HepG2 (cell line): ENCODE measurements around the gene EEF1AKMT3. TPM values are rescaled to one million over a fixed set of nuclear protein-coding genes. Genes with fewer than 3 reads are reported as not detected.
A peak's percentile ranks its signal among the peaks of the same experiment; 100 is the strongest.

ENCODE experiments used
- ATF7 ChIP-seq, 2 experiments: fragments of 450-650 bp in 1 of 2; sonication (generic) in 1 of 2; formaldehyde crosslinking in 1 of 2; IDR thresholded peaks; 2 replicates each; pipeline versions ENCODE4 v1.4.0 to v1.6.1; 2016 to 2020; ENCODE audit warnings: antibody characterized with exemption in 1 of 2, mild to moderate bottlenecking in 1 of 2, missing genetic modification reagents in 1 of 2
- CEBPB ChIP-seq: IDR thresholded peaks from 2 replicates; pipeline ENCODE4 v1.6.1; 2011; ENCODE audit warnings: low read depth, low read length, improper control_type of control experiment, borderline replicate concordance
- CEBPG ChIP-seq: IDR thresholded peaks from 2 replicates; pipeline ENCODE4 v1.6.1; 2016
- CENPX ChIP-seq: sonication (generic); formaldehyde crosslinking; IDR thresholded peaks from 2 replicates; pipeline ENCODE4 v1.9.0; 2021; ENCODE audit warnings: mild to moderate bottlenecking, missing genetic modification reagents, moderate library complexity
- E2F5 ChIP-seq: sonication (generic); formaldehyde crosslinking; conservative IDR thresholded peaks from 2 replicates; pipeline ENCODE4 v1.4.0; 2020; ENCODE audit warnings: missing genetic modification reagents
- FLYWCH1 ChIP-seq: sonication (generic); formaldehyde crosslinking; IDR thresholded peaks from 2 replicates; pipeline ENCODE4 v1.8.1; 2023; ENCODE audit warnings: mild to moderate bottlenecking, missing genetic modification reagents
- KDM2A ChIP-seq: sonication (generic); formaldehyde crosslinking; IDR thresholded peaks from 2 replicates; pipeline ENCODE4 v1.4.0; 2020; ENCODE audit warnings: low read depth, missing genetic modification reagents, borderline replicate concordance
- KMT2A ChIP-seq: sonication (generic); formaldehyde crosslinking; IDR thresholded peaks from 2 replicates; pipeline ENCODE4 v1.4.0; 2020; ENCODE audit warnings: missing genetic modification reagents
- PLRG1 ChIP-seq: fragments of 450-650 bp; conservative IDR thresholded peaks from 2 replicates; pipeline ENCODE4 v1.6.1; 2016
- PLSCR1 ChIP-seq: sonication (generic); formaldehyde crosslinking; IDR thresholded peaks from 2 replicates; pipeline ENCODE4 v1.5.0; 2020; ENCODE audit warnings: missing genetic modification reagents, mild to moderate bottlenecking, borderline replicate concordance
- POGZ ChIP-seq: sonication (generic); formaldehyde crosslinking; IDR thresholded peaks from 2 replicates; pipeline ENCODE4 v1.4.0; 2020; ENCODE audit warnings: mild to moderate bottlenecking, missing genetic modification reagents
- SRSF1 ChIP-seq: fragments of 200-400 bp; formaldehyde crosslinking; optimal IDR thresholded peaks from 2 replicates; pipeline ENCODE3; 2017; ENCODE audit warnings: mild to moderate bottlenecking, low read depth, low read length, moderate library complexity
- ZNF350 ChIP-seq: sonication (generic); formaldehyde crosslinking; IDR thresholded peaks from 2 replicates; pipeline ENCODE4 v1.4.0; 2020; ENCODE audit warnings: mild to moderate bottlenecking, low read depth, missing genetic modification reagents, borderline replicate concordance
- ZNF616 ChIP-seq: sonication (generic); formaldehyde crosslinking; IDR thresholded peaks from 2 replicates; pipeline ENCODE4 v1.5.0; 2020; ENCODE audit warnings: low read depth, mild to moderate bottlenecking, missing genetic modification reagents
- ZNF713 ChIP-seq: sonication (generic); formaldehyde crosslinking; IDR thresholded peaks from 2 replicates; pipeline ENCODE4 v1.4.0; 2020; ENCODE audit warnings: mild to moderate bottlenecking, missing genetic modification reagents
- ZNF746 ChIP-seq: sonication (generic); formaldehyde crosslinking; IDR thresholded peaks from 2 replicates; pipeline ENCODE4 v1.8.0; 2022; ENCODE audit warnings: mild to moderate bottlenecking, missing genetic modification reagents
- ZNF747 ChIP-seq: sonication (generic); formaldehyde crosslinking; IDR thresholded peaks from 2 replicates; pipeline ENCODE4 v1.8.1; 2023; ENCODE audit warnings: missing genetic modification reagents, mild to moderate bottlenecking, borderline replicate concordance
- ZNF766 ChIP-seq: sonication (generic); formaldehyde crosslinking; IDR thresholded peaks from 2 replicates; pipeline ENCODE4 v1.5.0; 2020; ENCODE audit warnings: missing genetic modification reagents, borderline replicate concordance
- ZNF776 ChIP-seq: sonication (generic); formaldehyde crosslinking; IDR thresholded peaks from 2 replicates; pipeline ENCODE4 v1.4.0; 2020; ENCODE audit warnings: mild to moderate bottlenecking, missing genetic modification reagents
- polyA plus RNA-seq, 8 experiments: library from polyadenylated mRNA; depleted of rRNA in 3 of 8; stranded (reverse) in 7 of 8; unstranded in 1 of 8; fragments of >200 nt; fragmentation: Illumina TruSeq in 4 of 8; extraction: Trizol in 4 of 8; gene quantifications; 2 replicates each; pipeline versions ENCODE4 v1.2.1 to v1.2.3, GENCODE V29; 2011 to 2016; ENCODE audit warnings: low read depth in 4 of 8, missing spikeins in 1 of 8, mixed read lengths in 1 of 8; ENCODE audit not compliant: insufficient read depth in 1 of 8
- total RNA-seq, 5 experiments: library from RNA; depleted of rRNA; stranded (reverse); fragments of >200 nt; fragmentation: Illumina TruSeq; extraction: Trizol; gene quantifications; 2 replicates each; pipeline ENCODE4 v1.2.3, GENCODE V29; 2016; ENCODE audit warnings: low read depth in 1 of 5
- TF ChIP-seq, protein P1 (sequence below): sonication (generic); formaldehyde crosslinking; IDR thresholded peaks from 2 replicates; pipeline ENCODE4 v1.5.0; 2020; ENCODE audit warnings: mild to moderate bottlenecking, missing genetic modification reagents, borderline replicate concordance
- TF ChIP-seq, protein P2 (sequence below): sonication (generic); formaldehyde crosslinking; IDR thresholded peaks from 2 replicates; pipeline ENCODE4 v1.8.1; 2023; ENCODE audit warnings: mild to moderate bottlenecking, moderate library complexity, missing genetic modification reagents
- TF ChIP-seq, protein P3 (sequence below): sonication (generic); formaldehyde crosslinking; IDR thresholded peaks from 2 replicates; pipeline ENCODE4 v1.4.0; 2020; ENCODE audit warnings: missing genetic modification reagents, borderline replicate concordance

EEF1AKMT3 gene
- total and polyA plus RNA-seq, 2 of the 13 experiments (the other 11 are each of a cell fraction or from before 2014, with no cell fraction given) = 4.7 to 11.4 TPM

- TF ChIP-seq CEBPB (peak; percentile 96), ZNF776 (CRISPR knock-in tag) (0 out of 2 replicates have a peak, but pooled peaks have one; percentile 6), POGZ (CRISPR knock-in tag) (peak; percentile 1; the same call in 1 of the 2 replicates), ZNF746 (CRISPR knock-in tag) (peak; percentile 41; the same call in 1 of the 2 replicates), SRSF1 (no peak), E2F5 (CRISPR knock-in tag) (no peak), ZNF616 (CRISPR knock-in tag) (no peak), ZNF747 (CRISPR knock-in tag) (no peak), PLSCR1 (CRISPR knock-in tag) (no peak), KMT2A (CRISPR knock-in tag) (no peak), ATF7 (IDR thresholded peaks at IDR 0.05) (no peak), ATF7 (CRISPR knock-in tag; IDR thresholded peaks at IDR 0.05) (0 out of 2 replicates have a peak, but pooled peaks have one; percentile 84), ZNF766 (no peak), CENPX (CRISPR knock-in tag) (no peak), ZNF350 (CRISPR knock-in tag) (peak; percentile 17; the same call in 1 of the 2 replicates), ZNF713 (no peak), KDM2A (no peak; the same call in 1 of the 2 replicates), FLYWCH1 (CRISPR knock-in tag) (no peak), CEBPG (peak; percentile 54), PLRG1 (no peak)
- TF ChIP-seq, protein P1, sequence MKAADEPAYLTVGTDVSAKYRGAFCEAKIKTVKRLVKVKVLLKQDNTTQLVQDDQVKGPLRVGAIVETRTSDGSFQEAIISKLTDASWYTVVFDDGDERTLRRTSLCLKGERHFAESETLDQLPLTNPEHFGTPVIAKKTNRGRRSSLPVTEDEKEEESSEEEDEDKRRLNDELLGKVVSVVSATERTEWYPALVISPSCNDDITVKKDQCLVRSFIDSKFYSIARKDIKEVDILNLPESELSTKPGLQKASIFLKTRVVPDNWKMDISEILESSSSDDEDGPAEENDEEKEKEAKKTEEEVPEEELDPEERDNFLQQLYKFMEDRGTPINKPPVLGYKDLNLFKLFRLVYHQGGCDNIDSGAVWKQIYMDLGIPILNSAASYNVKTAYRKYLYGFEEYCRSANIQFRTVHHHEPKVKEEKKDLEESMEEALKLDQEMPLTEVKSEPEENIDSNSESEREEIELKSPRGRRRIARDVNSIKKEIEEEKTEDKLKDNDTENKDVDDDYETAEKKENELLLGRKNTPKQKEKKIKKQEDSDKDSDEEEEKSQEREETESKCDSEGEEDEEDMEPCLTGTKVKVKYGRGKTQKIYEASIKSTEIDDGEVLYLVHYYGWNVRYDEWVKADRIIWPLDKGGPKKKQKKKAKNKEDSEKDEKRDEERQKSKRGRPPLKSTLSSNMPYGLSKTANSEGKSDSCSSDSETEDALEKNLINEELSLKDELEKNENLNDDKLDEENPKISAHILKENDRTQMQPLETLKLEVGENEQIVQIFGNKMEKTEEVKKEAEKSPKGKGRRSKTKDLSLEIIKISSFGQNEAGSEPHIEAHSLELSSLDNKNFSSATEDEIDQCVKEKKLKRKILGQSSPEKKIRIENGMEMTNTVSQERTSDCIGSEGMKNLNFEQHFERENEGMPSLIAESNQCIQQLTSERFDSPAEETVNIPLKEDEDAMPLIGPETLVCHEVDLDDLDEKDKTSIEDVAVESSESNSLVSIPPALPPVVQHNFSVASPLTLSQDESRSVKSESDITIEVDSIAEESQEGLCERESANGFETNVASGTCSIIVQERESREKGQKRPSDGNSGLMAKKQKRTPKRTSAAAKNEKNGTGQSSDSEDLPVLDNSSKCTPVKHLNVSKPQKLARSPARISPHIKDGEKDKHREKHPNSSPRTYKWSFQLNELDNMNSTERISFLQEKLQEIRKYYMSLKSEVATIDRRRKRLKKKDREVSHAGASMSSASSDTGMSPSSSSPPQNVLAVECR (CRISPR knock-in tag) = no peak
- TF ChIP-seq, protein P2, sequence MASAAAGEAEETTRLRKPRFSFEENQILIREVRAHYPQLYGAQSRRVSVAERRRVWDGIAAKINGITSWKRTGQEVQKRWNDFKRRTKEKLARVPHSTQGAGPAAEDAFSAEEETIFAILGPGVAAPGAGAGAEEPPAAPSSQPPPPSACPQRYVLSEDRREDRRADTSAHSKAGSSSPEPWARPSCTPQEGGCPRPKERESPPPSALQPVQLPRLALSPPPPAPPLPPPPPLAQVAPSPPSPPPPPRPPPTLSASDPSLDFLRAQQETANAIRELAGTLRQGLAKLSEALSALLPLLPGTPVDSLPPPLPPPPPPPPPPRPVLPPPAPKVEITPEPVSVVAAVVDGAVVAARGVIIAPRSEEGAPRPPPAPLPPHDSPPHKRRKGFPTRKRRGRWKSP = peak; percentile 23; the same call in 1 of the 2 replicates
- TF ChIP-seq, protein P3, sequence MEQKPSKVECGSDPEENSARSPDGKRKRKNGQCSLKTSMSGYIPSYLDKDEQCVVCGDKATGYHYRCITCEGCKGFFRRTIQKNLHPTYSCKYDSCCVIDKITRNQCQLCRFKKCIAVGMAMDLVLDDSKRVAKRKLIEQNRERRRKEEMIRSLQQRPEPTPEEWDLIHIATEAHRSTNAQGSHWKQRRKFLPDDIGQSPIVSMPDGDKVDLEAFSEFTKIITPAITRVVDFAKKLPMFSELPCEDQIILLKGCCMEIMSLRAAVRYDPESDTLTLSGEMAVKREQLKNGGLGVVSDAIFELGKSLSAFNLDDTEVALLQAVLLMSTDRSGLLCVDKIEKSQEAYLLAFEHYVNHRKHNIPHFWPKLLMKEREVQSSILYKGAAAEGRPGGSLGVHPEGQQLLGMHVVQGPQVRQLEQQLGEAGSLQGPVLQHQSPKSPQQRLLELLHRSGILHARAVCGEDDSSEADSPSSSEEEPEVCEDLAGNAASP (CRISPR knock-in tag) = 0 out of 2 replicates have a peak, but pooled peaks have one; percentile 14
Measured at GRCh38 chr12:57744194-57744776, 28.1 kb upstream of the EEF1AKMT3 start (continued).
